Activated CD8-positive, alpha-beta memory T cell treated with anti-CD3 and anti-CD28 coated beads for 1 hour (primary cell): ENCODE measurements around the gene WDR37.

ENCODE experiments used
- DNase-seq, 2 donors: peaks; one replicate each; pipeline ENCODE4 v3.0.0-alpha.2; 2020; ENCODE audit warnings: low read depth in 1 of 2; ENCODE audit errors: extremely low read depth in 1 of 2

WDR37 gene

DNA sequence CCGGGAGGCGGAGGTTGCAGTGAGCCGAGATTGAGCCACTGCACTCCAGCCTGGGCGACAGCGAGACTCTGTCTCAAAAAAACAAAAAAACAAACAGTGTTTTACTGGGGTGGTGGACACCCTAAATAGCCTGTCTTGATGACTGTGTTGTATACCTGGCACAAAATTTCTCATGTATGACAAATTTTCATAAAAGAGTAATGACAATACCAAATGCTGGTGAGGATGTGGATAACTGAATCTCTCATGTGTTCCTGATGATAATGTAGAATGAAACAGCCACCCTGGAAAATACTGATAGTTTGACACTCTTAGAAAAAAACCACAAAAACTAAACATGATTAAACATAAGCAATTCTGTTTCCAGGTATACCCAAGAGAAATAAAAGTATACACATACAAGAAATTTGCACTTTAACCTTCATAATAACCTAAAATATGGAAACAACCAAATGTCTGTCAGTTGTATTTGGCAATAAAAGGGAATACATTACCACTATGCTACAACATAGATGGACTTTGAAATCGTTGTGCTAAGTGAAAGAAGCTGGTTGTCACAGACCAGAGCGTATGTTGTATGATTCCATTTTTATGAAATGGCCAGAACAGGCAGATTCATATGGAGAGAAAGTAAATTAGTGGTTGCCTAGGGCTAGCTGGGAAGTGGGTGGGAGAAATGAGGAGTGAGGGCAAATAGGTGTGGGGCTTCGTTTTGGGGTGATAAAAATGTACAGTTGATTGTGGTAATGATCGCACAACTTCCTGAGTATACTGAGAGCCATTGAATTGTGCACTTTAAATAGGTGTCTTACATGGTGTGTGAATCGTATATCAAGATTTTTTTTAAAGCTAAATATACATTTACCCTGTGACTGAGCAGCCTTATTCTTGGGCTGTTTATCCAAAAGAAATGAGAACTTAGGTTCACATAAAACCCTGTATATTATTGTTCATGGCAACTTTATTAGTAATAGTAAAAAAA, 12.5 kb downstream of the WDR37 start:
- no peak for DNase-seq

DNA sequence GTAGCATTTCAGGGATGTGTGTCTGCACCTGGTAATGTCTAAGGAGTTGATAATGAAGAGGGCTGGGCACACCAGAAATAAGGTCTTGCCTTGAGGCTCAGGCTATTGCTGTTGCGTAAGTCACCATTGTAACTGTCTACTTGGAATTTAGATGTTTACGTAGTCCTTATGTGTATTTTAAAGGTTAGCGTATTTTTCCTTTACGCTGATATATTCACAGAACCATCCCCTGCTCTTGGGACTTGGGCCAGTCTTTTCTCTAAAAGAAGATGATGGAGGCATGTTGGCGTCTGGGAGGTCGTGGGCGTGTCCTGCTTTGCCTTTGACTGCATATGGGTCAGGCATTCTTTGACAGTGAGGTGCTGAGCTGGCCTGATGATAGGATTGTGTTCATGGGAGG, 14.7 kb downstream of the WDR37 start:
- no peak for DNase-seq

DNA sequence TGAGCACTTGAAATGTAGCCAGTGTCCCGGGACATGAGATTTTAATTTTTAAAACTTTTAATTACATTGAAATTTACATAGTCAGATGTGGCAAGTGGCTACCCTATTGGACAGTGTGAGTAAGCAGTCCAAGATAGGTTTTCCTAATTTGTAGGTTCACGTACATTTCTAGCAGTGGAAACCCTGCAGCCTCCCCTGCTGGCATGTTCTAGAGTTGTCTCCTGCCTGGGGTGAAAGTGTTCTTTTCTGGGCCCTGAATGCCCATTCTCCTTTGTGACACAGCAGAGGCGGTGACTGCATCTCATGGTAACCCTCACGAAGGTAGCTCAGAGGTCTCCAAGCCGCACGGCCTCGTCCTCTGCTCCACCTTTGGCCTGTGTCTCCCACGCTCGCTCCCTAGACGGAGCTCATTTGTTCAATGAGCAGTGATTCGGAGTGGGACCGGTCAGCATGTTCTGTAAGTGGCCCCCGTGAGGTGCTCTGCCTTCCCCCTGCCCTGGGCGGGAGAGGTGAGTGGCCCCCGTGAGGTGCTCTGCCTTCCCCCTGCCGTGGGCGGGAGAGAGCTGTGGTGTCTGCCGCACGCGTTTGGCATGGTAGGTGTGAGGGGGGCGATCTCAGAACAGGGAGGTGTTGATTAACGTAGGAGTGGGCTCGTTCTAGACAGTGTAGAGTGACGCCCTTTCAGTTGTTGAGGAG, 18.0 kb downstream of the WDR37 start:
- no peak for DNase-seq

DNA sequence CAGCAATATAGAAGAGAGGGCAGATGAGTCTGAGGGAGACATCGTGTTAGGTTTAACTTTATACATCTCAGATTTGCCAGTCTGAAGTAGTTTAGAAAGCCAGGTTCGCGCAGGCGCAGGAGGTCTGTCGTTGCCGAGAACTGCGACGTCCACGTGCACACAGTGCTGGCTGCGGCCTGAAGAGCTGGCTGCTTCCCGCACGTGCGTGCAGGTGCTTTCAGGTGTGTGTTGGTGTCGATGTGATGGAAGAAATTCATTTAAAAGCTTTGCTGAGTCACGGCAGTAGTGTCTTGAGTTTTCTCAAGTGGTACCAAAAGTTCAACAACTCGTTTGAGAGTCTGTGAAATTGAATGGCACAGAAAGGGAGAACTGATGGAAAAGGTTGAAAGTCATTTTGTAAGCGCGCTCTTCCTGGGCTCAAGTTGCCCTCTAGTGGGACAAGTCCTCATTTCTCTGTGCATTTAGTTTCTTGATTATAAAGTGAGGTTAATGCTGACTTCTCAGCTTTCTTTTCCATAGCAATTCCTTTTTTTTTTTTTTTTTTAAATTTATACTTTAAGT, 18.6 kb downstream of the WDR37 start:
- DNase-seq, result no peak

DNA sequence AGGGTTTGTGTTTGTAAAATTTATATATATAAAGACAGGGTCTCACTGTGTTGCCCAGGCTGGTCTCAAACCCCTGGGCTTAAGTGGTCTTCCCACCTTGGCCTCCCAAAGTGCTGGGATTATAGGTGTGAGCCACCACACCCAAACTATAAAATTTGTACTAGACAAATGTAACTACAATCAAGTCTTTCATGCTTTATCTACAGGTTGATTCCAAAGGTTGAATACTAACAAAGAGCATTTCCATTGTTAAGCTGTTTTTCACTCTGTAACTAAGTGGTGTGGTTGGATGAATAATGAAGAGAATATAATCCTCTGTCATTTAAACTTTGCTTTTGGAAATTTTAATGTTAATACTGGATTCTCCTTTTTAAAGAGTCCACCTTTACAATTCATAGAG, 22.5 kb downstream of the WDR37 start:
- DNase-seq, result no peak

DNA sequence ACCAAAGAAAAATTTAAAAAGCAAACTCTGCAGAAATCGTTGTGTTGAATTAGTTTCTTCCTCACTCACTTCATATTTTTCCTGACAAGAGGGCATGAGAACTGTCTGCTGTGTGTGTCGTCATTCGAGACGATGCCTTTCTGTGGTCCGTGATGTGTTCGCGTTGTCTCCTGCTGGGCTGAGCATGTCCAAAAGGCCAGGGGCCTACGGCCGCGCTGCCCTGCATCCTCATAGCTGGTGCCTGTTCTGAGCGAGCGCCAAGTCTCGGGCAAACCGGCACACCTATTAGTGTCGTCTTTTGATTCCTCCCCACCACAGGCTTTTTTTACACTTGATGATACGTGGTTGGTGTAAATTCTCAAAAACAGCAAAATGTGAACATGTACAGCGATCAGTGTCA, 27.4 kb downstream of the WDR37 start:
- no peak for DNase-seq

DNA sequence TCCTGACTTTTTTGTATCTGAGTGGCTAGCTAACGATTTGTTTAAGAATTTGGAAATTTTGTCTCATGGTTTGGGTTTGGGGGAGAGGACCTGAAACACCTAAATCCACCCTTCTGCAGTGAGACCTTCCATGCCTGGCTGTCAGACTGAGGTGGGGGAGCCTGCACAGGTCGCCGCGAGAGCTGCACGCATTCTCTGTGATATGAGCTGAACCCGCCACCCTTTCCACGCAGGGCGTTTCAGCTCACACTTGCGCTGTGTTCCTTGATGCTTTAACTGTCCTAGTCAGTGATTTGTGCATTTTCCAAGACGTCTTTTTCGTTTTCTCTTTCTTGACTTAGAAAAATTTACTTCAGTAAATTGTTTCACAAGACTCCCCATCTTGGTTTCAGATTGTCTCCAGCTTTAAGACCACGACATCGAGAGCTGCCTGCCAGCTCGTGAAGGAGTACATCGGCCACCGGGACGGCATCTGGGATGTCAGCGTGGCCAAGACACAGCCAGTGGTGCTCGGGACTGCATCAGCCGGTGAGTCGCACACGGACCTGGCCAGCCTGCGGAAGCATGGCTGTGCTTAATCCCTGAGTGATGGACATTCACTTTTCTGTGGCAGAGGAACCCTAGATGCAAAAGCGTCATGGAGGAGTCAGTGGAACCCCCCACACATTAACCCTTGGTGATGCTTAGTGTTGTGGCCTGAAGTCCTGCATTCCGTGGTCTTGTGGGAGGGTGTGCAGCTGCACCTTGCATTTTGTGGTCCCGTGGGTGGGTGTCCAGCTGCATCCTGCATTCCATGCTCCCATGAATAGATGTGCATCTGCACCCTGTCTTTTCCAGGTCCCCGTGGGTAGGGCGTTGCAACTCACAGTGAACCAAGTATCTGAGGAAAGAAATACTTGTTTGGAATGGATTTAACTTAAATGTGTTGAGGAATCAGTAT, 28.1 kb downstream of the WDR37 start:
- DNase-seq, result no peak

DNA sequence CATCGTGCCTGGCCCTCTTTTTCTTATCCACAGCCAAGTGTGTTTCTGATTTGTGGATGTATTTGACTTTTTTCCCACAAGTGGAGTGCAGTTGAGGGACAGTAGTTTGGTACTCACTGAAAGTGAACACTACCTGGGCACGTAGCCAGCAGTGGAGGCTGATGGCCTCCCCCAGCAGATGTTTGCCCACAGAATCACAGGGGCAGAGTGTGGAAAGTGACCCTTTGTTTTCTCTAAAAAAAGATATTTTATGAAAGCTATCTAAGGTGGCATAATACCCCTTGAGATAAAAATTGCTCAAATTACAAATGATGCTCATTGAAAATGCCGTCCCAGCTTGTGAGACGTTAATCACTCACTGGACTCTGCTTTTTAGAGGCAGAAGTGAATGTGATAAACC, 29.1 kb downstream of the WDR37 start:
- DNase-seq, result no peak

DNA sequence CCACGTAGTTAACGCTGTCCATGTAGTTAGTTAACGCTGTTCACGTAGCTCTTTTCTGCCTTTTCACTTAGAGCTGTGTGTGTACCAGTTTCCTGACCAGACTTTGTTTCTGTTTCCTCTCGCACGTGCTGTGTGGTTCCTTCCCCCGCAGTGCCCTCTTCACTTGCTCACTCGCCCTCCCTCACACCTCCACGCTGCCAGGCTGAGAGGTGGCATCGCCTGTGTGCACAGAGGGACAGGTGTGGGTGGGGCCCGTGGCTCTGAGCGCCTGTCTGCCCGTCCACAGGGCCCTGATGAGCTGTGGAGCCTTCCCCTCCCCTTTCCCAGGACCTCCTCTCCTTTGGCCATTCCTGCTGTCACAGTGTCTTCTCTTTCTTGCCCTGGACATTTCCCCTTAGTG, 30.6 kb downstream of the WDR37 start:
- DNase-seq, result no peak

DNA sequence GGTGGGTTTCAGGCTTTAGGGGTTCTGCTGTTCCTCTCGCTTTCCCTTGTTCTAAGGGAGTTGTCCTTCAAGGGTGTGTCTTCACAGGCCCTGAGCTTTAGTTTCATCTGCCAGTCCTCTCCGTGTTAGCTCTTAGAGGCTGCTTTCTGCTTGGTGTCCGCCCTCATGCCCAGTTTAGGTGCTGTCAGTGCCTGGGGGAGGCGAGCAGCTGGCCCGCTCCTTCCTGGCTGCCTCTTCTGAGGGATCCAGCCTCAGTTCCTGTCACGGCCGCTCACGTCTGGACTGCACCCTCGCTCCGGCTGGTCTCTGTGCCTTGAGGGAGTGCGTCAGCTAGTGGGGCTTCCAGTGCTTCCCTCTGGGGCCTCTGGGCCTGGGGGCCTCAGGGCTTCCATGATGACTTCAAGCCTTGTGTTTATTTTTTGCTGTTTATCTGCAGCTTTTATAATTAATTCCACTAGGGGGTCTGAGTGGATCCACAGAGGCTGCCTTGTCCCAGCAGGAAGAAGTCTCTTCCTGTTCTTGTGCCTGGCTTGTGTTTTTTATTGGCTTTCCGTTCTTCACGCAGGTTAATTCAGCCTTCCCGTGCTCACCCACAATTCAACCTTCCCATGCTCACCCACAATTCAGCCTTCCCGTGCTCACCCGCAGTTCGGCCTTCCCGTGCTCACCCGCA, 33.0 kb downstream of the WDR37 start:
- DNase-seq, result no peak

DNA sequence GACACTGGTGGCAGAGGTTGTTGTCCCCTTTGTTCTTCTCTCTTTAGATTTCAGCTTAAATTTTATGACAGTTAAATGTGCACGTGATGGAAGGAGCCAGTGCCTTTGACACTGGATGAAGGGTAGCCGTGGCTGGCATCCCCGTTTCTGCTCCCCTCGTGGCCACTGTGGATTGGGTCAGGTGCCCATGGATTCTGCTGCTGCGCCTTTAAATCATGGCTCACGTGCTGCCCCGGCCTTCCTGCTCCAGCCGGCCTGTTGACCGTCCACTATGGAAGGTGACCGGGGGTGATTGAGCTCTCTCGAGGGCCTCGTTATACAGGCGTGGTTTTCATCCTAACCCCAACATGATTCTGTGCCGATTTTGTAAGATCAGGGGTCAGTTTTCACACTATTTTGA, 34.5 kb downstream of the WDR37 start:
- DNase-seq, result no peak

DNA sequence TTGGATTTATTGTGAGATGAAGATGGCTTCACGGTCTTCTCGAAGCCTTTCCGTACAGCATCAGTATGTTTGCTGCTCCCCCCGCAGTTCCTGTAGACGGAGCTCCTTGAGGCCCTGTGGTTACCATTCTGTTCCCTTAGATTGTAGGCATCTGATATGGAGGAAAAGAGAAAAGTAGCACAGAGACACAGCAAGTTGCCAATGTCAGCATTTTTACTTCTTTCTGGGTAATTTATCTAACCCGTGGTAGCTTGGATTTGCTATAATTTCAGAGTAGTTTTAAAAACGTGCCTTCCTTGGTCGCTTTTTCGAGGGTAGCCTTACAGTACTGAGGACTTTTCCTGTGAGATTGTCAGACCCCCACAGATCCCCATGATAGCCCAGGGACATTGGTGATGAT, 37.5 kb downstream of the WDR37 start:
- DNase-seq, result no peak

DNA sequence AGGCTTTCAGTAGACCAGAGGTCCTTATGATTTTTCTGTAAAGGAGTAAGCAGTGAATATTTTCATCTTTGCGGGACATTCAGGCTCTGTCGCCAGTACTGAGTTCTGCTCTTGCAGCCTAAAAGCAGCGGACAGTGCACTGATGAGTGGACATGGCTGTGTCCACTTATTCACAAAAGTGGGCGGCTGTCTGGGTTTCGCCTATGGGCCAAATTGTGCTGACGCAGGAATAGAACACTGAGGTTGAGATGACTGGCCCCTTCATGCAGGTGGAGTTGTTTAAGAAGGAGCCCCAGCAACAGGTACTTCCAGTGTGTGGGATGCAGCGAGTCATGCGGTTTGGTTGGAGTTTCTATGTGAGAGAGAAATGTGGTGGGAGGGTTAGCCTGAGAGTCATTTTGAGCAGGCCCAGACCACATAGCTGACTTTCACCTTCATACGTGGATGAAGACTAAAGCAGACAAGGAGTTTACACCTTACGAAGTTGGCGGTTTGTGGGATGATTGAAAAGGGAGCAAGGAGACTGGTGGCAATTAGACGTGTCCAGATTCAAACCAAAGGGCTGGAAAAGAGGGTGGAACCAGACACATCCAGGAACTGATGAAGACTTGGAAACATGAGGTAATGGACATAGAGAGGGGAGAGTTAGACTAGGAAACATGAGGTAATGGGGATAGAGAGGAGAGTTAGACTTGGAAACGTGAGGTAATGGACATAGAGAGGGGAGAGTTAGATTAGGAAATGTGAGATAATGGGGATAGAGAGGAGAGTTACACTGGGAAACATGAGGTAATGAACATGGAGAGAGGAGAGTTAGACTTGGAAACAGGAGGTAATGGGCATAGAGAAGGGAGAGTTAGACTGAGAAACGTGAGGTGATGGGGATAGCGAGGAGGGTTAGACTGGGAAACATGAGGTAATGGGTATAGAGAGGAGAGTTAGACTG, 38.2 kb downstream of the WDR37 start:
- DNase-seq, result no peak

DNA sequence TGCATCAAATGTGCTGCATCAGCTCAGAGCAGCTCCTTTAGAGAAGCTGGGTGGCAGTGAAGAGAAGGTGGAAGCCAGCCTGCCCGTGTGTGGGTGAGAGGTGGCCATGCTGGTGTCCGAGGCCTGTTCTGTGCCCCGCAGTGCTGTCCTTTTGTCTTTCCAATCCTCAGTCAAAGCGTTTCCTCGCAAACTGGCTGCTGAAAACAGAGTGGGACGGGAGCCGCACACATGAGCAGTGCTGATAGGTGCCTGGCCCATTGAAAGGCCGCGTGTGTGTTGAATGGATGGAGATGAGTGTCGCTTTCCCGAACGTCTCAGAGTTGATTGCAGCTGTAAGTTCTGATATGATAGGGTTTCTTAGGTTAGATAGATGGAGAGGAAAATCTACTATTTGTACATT, 39.3 kb downstream of the WDR37 start:
- DNase-seq, result no peak

DNA sequence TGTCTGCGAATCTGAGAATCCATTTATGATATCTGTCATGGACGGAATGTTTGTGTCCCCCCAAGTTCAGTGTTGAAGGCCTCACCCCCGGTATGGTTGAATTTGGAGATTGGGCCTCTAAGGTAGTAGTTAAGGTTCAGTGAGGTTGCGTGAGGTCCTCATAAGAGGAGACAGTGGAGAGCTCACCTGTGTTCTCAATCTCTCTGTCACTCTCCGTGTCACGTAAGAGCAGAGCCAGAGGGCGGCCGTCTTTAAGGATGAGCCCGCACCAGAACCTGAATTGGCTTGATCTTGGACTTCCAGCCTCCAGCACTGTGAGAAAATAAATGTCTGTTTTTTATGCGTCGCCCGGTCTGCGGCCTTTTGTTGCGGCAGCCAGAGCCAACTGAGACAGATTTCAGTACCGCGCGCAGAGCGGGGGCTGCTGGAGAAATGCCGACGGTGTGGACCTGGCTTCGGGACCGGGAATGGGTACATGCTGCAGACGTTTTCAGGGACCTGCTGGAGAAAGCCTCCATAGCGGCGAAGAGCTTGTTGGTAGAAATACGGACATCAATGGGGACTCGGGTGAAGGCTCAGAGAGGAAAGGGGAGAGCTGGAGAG, 40.2 kb downstream of the WDR37 start:
- DNase-seq, result no peak

DNA sequence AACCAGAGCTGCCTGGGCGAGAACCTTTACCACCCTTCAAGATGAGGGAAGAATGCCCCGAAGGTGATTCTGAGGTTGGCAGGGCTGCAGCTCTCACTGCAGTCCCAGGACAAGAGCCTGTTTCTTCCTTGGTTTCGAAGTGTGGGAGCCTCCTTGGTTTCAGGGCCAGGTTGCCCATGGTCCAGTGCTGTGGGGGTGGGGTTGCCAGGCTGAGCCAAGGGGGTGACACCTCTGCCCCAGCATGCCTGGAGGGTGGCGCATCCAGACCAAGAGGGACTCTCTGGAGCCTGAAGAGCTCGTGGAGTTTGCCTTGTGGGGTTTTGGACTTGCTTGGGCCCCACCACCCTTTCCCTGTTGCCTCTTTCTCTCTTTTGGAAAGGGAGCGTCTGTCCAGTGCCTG, 41.3 kb downstream of the WDR37 start:
- DNase-seq, result no peak

DNA sequence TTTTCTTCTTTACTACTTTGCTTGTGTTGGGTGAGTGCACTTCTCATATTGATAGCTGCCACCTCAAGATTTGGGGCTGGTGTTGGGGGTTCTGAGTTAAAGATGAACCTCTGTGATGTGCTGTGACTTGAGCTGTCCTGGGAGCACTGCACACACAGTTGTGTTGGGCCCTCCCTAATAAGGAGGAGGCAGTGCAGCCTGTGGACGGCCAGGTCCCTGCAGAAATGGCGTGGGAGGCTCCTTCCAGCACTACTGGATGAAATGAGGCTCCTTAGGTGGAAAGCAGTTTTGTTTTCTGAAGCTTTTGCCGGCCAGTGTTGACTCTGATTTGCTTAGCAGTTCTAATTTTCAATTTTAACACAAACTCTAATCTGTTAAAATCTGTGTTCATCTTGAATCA, 44.0 kb downstream of the WDR37 start:
- DNase-seq, result no peak

DNA sequence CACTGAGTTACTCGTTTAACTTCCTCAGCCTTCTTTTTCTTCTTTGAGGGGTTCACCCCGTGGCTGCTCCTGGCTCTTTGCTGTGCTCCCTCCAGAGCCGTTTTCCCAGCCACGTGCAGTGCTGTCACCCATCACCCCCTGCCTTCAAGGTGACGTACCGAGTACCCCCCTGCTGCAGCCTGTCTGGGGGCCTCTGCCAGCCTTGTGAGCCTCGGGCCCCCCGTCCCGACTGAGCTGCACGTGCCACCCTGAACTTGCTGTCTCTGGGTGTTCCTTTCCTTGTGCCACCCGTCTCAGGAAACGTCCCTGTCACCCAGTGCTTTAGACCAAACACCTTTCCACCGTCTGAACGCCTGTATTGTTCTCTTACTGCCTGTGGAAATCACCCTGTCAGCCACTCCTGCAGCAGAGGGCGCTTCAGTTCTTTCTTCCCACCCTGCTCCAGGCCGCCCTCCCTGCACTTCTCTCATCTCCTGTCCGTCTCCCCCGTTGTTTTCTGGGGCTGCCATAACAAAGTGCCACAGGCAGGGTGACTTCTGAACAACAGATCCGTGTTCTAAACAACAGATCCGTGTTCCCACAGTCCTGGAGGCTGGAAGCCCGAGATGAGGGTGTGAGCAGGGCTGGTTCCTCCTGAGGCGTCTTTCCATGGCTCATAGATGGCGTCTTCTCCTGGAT, 44.6 kb downstream of the WDR37 start:
- DNase-seq, result no peak
